GM18517 (cell line): ENCODE data around the gene PANK4.
"Not testable (repeated sequence)": the region's sequence is repeated elsewhere in the genome, so short reads cannot be mapped to it uniquely, and the experiment has no call there.

Source experiments
- ATAC-seq: cut with Tn5 transposase; IDR thresholded peaks from one replicate; pipeline ENCODE4 v1.9.1; 2021; ENCODE audit warnings: mild to moderate bottlenecking, moderate library complexity; ENCODE audit not compliant: unreplicated experiment

PANK4 gene

DNA sequence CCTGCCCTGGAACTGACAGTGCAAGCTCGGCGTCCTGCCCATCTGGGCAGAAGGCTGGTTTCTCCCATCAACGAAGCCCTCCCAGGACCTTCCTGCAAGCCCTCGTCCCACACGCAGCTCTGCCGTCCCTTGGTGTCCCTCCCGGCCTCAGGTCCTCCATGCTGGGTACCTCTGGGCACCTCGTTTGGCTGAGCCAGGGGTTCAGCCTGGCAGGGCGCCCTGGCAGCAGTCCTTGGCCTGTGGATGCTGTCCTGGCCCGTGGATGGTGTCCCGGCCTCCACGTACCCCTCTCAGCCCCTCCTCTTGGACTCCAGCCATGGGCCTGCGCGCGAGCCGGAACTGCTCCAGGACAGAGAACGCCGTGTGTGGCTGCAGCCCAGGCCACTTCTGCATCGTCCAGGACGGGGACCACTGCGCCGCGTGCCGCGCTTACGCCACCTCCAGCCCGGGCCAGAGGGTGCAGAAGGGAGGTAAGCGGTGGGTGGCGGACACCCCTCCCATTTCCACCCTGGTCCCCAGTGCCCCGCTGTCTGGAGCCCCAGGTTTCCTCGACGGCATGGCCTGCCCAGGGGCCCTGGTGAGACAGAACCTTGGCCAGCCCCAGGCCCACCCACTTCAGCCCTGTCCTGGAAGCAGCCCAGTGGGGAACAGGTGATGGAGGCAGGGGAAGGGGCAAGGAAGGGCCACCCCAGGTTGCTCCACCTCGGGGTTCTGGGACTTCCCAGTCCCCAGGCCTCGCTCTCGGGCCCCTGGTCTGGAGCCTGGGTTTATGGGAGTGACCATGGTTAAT lies 33.3 kb upstream of the PANK4 start:
- ATAC-seq, result no peak

DNA sequence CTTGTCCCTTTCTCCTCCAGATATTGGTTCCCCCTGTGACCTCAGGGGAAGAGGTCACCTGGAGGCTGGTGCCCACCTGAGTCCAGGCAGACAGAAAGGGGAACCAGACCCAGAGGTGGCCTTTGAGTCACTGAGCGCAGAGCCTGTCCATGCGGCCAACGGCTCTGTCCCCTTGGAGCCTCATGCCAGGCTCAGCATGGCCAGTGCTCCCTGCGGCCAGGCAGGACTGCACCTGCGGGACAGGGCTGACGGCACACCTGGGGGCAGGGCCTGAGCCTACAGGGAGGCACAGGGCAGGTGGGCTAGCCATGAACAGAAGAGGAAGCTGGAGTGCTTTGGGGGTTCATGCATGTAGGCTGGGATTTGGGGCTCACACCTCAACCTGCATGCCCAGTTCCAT lies 32.5 kb upstream of the PANK4 start:
- ATAC-seq, result no peak

DNA sequence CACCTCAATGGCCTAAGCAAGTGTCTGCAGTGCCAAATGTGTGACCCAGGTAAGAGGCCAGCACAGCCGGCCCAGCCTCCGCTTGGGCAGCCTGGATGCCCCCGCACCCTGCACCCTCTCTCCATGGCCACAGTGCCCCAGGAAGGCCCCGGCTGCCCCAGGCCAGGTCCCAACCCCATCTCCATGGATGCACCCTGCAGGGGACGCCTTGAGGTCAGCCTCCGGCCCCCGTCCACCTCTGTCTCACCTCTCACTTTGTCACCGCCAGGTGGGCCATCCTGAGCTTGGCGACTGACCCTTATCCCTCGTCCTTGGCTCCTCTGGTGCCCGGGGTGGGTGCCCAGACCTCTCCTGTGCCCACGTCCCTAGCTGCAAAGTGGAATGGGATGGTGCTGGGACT lies 32.0 kb upstream of the PANK4 start:
- no peak for ATAC-seq

DNA sequence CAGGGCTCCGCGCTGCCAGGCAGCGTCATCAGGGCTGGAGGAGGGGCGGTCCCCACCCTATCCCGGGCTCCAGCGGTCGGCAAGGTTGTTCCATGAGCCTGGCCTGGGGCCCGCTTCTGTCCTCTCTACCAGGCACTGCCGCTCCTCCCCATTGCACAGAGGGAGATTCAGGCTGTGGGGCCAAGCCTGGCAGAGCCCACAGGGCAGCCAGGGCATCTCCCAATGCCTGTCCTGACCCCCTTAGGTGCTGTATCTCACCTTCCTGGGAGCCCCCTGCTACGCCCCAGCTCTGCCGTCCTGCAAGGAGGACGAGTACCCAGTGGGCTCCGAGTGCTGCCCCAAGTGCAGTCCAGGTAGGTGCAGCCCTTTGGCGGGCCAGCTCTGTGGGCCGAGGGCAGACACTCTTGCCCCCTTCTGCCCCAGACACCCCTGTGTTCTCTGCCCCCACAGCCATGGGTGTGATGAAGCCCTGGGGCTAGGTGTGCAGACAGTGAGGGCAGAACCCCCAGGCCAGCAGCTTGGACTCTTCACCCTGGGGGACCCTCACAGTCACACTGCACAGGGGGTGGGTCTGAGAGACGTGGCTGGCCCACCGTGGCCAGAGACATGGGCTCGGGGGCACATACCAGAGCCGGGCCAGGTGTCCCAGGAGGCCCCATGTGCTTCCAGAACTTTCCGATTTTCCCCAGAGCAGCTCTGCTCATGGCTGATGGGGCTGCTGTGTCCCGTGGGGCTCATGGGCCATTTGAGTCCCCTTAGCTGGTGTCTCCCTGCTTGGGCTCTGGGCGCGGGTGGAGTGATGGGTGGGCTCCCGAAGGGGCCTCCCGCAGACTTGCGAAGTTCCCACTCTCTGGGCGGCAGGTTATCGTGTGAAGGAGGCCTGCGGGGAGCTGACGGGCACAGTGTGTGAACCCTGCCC lies 31.3 kb upstream of the PANK4 start:
- ATAC-seq, result no peak

DNA sequence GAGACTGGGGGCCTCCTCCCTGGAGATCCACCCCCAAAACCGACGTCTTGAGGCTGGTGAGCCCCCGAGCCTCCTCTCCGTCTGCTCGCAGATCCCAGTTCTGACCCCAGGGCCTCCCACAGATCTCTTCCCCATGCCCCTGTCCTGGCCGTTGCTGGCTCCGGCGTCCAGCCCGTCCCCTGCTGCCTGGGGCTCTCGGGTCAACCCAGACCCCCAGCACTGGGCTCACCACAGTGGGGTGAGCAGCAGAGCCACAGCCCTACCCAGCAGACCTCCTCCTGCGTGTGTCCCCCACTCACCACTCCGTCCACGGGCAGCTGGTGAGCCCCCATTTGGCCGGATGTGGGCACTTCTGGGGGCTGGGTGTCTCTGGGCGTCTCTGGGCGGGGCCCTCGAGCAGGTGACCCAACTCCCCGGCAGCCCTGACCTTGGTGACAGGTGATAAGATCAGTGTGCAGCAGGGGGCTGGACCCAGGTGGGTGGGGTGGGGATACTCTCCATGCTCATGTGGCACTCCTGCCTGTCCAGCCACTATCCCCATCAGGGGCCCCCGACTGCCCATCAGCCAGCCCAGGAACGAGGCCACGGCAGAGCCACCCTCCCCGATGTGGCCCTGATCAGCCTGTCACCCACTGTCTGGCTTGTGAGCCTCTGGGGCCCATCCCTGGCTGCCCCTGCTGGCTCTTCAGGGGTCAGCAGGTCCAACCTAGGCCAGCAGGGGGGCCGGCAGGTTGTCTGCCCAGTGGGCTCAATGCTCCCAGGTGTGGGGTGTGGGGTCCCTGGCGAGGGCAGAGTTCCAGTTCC lies 30.5 kb upstream of the PANK4 start:
- ATAC-seq, result no peak

DNA sequence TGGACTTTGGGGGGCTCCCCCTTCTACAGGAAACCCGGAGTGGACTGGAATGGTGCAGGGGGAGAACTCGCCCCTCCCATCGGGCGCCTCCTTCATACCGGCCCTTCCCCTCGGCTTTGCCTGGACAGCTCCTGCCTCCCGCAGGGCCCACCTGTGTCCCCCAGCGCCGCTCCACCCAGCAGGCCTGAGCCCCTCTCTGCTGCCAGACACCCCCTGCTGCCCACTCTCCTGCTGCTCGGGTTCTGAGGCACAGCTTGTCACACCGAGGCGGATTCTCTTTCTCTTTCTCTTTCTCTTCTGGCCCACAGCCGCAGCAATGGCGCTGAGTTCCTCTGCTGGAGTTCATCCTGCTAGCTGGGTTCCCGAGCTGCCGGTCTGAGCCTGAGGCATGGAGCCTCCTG lies 29.9 kb upstream of the PANK4 start, which contains the start of gene TNFRSF14:
TSS of gene TNFRSF14 (plus strand) at position 95 of the 401 bp plus-strand sequence. CDS start at position 389, 294 bp downstream.
- ATAC-seq, result no peak

DNA sequence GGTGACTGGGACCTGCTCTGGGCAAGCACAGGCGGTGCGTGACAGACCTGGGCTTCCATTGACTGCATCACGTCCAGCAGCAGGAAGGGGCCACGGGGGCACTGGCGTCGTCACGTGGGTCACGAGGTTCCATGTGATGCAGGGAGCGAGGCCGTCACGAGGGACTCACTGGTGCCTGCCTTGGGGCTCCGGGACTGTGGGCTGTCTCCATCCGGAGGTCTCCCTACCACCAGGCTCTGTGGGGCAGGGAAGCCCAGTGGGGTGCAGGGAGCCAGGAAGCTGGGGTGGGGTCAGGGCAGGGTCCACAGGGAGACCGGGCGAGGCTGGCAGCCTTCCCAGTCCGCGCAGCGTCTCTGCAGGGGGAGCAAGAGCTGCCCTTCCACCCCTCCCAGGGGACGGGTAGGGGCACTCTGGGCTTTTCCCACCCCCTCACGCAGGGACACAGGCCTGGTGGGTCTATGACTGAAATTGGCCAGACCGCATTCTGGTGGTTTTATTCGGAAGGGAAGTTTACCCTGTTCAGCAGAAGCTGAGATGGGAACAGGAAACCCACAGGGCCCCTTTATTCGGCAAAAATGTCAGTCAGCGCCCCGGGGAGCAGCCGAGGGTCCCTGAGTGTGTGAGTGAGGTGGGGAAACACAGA lies 29.4 kb upstream of the PANK4 start:
- no peak for ATAC-seq

DNA sequence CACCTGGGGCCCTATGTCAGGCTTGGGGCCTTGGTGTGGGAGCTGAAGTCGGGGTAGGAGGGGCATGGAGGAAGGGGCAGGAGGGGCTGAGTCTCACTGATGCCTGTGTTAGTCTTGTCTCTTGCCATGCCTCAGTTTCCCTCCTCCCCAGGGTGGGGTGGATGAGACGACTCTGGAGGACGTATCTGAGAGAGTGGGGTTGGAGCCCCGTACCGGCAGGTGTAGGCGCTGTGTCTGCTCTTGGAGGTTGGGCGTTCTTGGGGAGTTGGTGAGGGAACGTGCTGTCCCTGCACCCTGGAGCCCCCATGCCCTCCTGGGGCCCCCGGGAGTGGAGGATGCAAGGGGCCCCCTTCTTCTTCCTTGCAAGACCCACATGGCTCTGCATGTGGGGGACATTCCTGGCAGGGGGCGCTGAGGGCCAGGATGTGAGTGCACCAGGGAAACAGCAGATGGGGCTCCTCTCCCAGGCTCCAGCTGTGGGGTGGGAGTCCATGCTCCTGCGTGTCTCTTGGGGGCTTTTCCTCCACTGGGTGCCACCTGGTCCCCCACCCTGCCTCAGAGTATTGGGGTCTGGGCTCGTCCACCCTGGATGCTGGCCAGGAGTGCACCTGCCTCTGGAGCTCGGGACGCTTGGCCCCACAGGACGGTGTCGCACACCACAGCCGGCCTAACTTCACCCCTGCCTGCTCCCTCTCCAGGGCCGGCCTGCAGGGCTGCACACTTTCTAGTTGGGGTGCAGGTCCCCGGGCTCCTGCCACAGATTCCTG lies 28.4 kb upstream of the PANK4 start:
- ATAC-seq, result no peak

DNA sequence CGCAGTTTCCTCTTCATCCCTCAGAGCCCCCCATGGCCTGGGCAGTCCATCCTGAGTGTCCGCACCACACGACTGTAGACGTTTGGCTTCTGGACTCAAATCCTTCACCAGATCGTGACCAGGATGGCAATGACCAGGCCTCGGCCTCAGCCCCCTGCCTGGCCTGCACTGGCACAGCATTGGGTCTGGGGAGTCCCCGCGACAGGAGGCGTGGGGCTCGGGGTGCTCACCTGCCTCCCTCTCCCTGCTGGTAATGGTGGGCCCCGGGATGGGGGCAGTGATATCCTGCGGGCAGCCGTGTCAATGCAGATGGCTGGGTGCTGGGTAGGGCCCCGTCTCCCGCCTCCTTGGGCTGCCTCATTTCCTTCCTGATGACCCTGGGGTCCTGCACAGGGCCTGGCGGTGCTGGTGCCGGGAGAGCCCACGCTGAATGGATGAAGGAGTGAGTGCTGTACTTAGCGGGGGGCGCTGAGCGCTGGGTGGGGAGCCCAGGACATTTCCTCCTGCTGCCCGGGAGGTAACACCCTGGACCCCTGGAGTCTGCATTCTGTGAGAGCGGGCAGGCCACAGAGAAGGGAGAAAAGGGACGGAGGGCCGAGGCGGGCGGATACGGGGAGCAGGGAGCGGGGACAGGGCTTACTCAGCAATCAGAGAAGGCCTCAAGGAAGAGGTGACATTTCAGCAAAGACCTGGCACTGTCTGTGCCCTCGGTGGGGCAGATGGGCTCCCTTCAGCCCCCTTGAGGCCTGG lies 27.6 kb upstream of the PANK4 start:
- no peak for ATAC-seq

DNA sequence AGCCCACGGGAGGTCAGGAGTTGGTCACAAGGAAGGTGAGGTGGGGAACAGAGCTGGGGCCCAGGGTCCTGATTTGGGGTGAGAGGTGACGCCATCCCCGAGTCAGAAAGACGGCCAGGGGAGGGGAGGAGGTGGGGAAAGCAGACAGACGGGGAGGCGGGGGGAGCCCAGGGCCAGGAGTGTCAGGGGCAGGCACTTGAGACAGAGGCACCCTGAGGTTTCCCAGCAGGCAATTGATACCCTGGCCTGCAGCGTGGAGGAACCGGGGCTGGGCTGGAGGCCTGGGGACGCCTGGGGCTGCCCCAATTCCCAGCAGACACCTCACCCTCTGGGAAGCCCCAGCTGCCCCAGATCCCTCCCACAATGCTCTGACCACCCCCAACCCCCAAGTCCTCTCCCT lies 26.7 kb upstream of the PANK4 start:
- not testable (repeated sequence) for ATAC-seq

DNA sequence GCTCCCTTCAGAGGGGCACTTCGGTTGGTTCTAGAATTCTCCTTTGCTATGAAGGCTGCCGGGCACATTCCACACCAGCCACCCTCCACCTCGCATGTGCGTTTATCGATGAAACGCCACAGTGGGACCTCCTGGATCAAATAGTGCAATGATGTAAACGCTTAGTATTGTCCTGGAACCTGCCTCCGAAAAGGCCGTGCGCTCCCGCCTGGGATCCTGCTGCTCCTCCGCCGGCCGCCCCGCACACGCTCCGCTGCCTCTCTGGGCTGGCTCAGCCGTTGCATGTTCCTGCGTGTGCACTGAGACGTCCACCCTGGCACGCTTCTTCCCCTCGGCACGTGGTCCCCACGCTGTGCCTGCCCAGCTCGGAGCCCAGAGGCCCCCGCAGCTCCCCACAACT lies 25.8 kb upstream of the PANK4 start:
- ATAC-seq, result no peak

DNA sequence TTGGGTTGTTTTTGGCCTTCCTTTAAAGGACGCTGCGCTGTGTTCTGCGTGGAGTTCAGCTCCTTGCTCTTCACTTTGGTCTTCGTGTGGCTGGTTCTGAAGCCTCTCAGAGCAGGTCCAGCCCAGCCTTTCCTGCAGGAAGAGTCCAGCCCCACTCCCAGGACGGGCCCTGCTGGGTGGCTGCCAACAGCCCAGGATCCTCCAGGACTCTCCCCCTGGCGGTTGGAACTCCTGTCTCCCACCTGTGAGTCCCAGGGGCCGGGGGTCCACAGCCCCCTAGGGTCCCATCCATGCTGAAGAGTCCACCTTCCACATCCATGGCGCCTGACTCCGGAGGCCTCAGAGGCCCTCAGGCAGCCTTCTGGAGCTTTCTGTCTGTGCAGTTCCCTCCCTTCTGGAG lies 25.1 kb upstream of the PANK4 start:
- not testable (repeated sequence) for ATAC-seq

DNA sequence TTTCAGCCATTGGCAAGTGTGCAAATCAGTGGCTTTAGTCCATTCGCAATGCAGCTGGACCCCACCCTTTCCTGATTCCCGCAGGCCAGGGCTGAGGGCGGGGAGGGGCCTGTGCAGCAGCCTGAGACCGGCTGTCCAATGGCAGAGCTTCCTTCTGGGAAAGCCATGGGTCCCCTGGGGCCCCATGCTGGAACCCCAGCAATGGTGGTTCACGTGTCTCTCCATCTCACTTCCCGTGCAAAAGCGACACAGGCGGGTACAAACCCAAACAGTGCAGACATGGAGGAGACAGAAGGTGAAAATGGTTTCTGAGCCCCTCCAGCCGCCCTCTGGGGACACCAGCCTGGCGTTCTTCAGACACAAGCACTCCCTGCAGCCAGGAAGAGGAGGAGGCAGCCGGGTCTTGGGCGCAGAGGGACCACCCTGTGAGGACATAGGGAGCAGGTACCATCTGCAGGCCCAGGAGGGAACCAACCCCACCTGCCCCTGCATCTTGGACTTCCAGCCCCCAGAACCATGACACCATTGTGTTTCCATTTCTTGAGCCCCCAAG lies 24.0 kb upstream of the PANK4 start:
- ATAC-seq, result not testable (repeated sequence)

DNA sequence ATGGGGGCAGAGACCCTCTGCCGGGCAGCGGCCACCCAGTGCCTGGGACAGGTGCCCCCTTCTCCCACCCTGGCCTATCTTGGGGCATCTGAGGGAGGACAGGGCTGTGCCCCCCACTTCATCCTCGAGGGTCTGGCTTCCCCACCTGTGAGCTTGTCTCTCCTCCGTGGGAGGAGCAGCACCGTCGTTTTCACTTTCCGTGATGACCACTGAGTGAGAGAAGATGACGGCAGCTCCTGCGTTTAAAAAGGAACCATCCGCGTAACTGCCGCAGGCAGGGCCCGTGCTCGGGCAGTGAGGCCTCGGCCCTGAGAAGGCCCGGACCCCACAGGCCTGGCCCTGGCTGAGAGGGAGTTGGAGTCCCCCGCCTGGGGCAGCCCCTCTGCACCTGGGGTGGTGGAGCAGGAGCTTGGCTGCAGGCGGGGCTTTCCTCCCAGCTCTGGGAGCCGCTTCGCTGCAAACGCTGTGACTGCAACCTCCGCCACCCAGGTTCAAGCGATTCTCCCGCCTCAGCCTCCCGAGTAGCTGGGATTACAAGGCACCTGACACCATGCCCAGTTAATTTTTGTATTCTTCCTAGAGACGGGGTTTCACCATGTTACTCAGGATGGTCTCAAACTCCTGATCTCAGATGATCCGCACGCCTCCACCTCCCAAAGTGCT lies 23.1 kb upstream of the PANK4 start:
- ATAC-seq, result not testable (repeated sequence)

DNA sequence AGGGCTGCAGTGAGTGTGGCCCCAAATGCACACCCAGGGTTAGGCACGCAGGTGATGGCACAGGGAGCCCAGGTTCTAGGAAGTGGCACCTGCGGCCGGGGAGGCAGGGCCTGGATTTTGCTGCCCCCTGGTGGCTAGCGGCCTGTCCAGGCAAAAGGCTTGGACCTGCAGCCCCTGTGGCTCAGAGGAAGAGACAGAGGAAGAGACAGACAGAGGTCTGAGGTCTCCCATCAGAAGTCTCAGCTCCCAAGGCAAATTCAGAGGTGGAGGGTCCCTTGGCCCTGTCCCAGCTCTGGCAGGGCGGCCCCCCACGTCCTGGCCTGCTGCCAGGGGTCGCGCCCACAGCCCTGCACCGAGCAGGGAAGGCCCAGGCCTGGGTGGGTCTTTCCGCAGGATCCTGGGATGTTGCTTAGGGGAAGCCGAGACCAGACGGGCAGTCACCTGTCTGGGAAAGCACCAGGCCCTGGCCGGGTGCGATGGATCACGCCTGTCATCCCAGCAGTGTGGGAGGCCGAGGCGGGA lies 21.7 kb upstream of the PANK4 start:
- ATAC-seq, result peak; percentile 18

DNA sequence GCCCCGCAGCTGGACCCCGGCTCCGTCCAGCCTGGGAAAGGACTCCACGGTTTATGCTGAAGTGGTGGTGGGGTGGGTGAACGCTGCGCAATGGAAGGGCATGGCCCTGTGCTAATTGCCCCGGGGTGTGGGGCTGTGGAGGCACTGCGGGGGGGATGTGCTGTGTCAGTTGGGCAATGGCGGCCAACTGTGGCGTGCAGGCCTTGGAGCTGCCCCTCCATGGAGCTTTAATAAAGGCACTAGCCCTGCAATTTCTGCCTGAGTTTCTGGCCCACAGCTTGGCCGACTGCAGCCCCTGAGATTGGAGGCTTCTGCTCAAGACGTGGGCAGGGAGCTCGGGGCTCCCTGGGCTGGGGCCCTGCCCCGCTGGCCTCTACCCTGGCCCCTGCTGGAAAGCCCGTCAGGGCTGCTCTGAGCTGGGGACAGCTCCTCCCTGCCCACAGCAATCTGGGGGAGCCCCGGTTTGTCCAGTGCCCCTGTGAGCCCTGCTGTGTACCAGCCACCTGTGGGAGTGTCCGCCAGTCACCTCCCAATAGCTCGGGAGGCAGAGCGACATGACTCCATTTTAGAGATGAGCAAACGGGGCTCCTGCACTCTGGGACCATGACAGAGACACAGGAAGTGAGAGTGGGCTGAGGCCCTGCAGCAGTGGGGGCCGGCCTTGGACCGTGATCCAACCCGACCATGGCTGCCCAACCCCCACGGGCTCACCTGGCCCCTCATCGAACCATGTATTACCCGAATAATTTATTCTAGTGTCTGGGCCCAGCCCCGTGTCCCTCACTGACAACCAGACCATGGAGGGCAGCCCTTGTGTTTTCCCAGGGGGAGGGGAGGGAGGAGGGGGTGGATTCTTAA lies 21.0 kb upstream of the PANK4 start:
- ATAC-seq, result no peak
